HuH-7 (cell line): ENCODE results near the gene GAR1.
"Not testable (repeated sequence)": the region's sequence is repeated elsewhere in the genome, so short reads cannot be mapped to it uniquely, and the experiment has no call there.

Source experiments
- DNase-seq: peaks from one replicate; pipeline ENCODE4 v3.0.0; 2011; ENCODE audit warnings: low spot score

GAR1 gene

GRCh38 chr4:109846395-109847098, 31.0 kb downstream of the GAR1 start:
- no peak for DNase-seq

- no peak for DNase-seq
Observed at GRCh38 chr4:109847896-109848442, 32.4 kb downstream of the GAR1 start, which contains the start of gene LRIT3. Gene LRIT3 (plus strand): TSS chr4:109848107. CDS start chr4:109848202, 95 bp downstream.

GRCh38 chr4:109848501-109848900, 32.9 kb downstream of the GAR1 start:
- DNase-seq, result no peak

- DNase-seq, result no peak
Observed at GRCh38 chr4:109850601-109851000, 35.0 kb downstream of the GAR1 start.

- not testable (repeated sequence) for DNase-seq
Observed at GRCh38 chr4:109859426-109860300, 44.1 kb downstream of the GAR1 start.

- DNase-seq, result no peak
Observed at GRCh38 chr4:109861271-109861670, 45.7 kb downstream of the GAR1 start.

- DNase-seq, result no peak
Observed at GRCh38 chr4:109861916-109862511, 46.5 kb downstream of the GAR1 start.

GRCh38 chr4:109864134-109864533, 48.6 kb downstream of the GAR1 start:
- no peak for DNase-seq

- no peak for DNase-seq
Observed at GRCh38 chr4:109870061-109870460, 54.5 kb downstream of the GAR1 start.

- no peak for DNase-seq
Observed at GRCh38 chr4:109872065-109872464, 56.5 kb downstream of the GAR1 start.

- DNase-seq, result no peak
Observed at GRCh38 chr4:109872950-109873656, 57.5 kb downstream of the GAR1 start.

- no peak for DNase-seq
Observed at GRCh38 chr4:109873791-109874514, 58.4 kb downstream of the GAR1 start.
